Left lobe of liver (tissue), 2 donors: ENCODE results near the gene ATXN1. TPM values are rescaled to one million over a fixed set of nuclear protein-coding genes. Genes with fewer than 3 reads are reported as not detected.

Experiments used
- ATAC-seq: fragments of 200-7000 bp; cut with Tn5 transposase; one replicate; pipeline ENCODE4 v1.9.1; 2020; ENCODE audit warnings: mild to moderate bottlenecking, moderate library complexity
- DNase-seq: peaks from one replicate; pipeline ENCODE4 v3.0.0-alpha.2; 2020; ENCODE audit warnings: low spot score
- total RNA-seq: library from RNA; stranded (reverse); gene quantifications from one replicate; pipeline ENCODE4 v1.2.1, GENCODE V29; 2021
- donor health status: DM: no; HTN: no; CAD: no; lungs with moderate emphysema.
- donor health status: DM: no; HTN: yes; CAD: no.

ATXN1 gene
- total RNA-seq, 1 donor from 2014 or later: 29.5 TPM

GRCh38 chr6:16432075-16433032, 328.9 kb downstream of the ATXN1 start:
- ATAC-seq: peak; percentile 56
- DNase-seq: no peak

GRCh38 chr6:16431106-16431505, 330.2 kb downstream of the ATXN1 start:
- DNase-seq (no peak), ATAC-seq (no peak)

DNA sequence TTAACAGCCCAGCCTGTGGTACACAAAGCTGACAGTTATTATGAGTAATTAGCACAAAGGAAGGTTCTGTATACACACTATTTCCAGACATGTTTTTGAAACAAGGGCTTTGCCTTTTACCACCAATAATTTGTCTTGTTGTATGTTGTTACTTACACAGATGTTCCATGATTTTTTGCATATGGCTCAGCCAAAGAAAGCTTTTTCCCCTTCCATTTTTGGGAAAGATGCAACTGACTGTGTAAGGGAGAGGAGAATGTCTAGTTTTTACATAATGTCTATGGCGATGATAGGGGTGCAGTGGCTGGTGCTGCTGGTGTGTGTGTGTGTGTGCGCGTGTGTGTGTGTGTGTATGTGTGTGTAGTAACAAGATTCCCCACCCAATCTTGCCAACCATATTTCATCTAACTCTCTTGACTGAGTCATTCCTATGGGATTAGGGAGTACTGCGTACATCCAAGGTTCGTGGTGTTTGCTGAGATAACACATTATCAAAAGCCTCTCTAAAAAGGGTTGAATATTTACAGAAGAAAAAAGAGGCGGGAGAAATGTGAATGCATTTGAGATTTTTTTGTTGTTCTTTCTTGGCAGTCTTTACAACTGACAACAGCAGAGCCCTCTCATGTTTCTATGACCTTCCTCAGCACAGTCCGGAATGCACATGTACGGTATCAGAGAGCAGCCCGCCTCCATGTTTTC, 330.7 kb downstream of the ATXN1 start:
- no peak for ATAC-seq

DNA sequence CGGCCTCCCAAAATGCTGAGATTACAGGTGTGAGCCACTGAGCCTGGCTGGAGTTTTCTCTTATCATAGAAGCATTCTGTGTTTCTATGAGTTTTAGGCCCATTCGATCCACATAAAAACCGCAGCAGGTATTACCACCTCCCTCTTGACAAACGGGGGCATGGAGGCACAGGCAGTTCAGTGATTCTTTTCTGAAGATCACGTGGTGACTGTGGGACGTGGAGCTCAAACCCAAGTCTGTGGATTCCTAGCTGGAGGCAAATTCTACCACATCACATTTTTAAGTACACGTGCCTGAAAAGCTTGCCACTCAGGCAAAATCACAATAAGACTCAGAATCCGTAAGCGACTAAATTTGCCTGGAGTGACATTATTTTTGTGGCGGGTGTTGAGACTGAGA, 331.6 kb downstream of the ATXN1 start:
- no peak for DNase-seq
- no peak for ATAC-seq

More for the DNA sequence above, 330.7 kb downstream of the ATXN1 start:
- DNase-seq: no peak

GRCh38 chr6:16427124-16427523, 334.1 kb downstream of the ATXN1 start:
- no peak for ATAC-seq
- no peak for DNase-seq

DNA sequence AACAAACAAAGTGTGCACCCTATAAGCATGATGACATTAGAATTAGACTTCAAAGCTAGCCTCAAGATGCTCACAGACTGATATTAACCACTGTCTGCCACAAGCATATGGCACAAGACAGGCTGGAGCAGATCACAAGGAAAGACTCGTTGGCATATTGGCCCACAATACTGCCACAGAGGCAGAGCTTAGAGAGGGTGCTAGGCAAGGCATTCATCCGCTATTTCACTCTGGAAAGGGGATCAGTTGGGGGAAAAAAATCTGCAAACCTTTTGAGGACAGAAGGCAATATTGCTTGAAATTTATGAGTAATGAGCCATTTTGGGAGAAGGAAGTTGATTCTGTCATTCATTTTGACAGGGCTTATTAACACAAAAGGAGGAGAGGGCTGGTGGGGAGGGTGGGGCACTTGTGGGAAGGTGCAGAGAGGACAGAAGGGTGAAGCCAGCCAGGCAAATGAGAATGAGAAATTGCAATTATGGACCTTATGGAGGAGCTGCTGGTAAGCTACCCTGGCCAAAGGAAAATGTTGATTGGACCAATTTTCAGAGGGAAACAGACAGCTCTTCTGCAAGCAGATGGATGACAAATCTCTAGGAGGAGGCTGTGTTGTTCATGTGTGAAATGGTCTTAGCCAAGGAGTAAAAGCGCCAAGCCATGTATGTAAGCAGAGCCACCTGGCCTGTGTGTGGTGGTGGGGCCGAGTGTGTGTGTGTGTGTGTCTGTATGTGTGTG, 335.2 kb downstream of the ATXN1 start:
- ATAC-seq (no peak), DNase-seq (no peak)

DNA sequence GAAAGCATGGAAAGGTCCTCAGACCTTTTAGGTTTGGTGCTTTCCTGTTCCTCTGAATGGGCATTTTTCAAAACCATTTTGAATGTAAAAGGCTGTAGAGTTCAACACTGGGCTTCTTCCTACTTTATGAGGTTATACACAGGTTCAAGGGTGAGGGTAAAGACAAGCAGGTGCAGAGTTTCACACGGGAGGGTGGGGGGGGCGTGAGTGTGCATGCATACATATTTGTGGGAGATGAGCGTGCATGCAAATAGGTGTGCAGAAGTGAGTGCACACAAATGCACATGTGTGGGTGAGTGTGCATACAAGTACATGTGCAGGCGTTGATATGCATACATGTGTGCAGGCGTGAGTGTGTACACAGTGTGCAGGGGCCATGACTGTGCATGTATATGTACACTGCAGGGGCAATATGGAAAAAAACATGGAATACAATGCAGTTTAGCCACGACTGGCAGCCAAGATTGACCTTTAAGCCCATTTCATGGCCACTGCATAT, 339.7 kb downstream of the ATXN1 start:
- ATAC-seq (no peak), DNase-seq (no peak)

DNA sequence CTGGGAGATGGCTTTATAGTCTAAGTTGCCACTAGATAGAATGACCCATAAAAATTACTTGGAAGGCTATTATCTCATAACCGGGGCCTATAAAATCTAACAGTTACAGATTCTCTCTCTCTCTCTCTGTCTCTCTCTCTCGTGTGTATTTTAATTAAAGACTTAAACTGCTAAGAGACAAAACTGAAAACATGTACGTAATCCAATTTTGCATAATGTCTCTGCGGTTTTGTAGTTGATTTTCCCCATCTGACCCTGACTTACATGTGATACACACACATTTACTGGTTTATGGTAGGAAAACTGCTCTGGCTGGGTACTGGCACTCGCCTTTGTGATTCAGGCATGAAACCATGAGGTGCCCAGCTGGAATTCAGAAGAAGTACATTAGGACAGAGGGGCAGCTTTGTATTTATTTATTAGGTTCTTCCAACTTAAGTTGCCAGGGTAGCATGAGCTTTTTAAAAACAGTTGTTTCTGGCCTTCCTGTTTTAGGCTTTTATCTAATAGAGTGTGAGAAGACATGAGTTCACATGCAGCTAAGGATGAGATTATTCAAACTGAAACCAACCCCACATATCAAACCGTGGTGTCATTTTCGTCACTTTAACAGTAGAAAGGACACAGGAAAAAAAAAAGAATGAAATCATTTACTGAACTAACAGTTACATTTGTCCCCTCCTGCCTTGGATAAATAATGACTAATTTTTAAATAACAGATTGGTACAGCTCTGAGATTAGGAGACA, 340.4 kb downstream of the ATXN1 start:
- ATAC-seq: no peak
- DNase-seq: no peak

GRCh38 chr6:16420337-16420714, 340.9 kb downstream of the ATXN1 start:
- DNase-seq (no peak), ATAC-seq (no peak)

DNA sequence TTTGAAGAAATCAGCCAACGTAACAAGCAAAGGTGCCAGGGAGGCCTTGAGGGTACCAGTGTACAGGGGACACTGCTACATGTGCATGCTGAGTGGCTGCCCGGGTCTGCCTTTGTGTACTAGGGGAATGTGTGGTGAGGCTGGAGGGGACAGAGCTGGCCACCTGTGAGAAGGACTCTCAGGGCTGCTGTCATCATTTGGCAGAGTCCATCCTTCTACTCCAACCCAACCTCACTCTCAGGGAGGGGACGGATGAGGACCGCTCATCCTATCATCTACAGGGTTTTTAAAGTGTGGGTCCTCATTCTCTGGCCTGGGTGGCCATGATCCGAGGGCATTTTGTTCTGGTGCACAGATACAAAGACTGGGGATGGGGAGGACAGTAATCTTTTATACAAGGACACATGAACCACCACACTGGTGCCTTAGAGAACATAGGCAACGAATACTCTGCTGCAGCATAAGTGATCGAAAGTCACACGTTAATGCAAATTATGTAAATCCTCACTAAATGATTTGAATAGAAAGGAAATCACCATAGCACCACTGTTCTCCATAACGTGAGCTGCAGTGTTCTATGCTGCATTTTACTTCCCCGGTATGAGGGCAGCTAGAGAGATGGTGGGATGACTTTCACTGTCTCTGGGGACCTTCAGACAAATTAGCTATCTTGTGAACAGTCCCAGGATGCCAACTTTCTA, 341.5 kb downstream of the ATXN1 start:
- DNase-seq (no peak), ATAC-seq (no peak)

- ATAC-seq (no peak), DNase-seq (no peak)
These were observed 343.1 kb downstream of the ATXN1 start for GRCh38 chr6:16418151-16418550.

- no peak for DNase-seq
- ATAC-seq: no peak
These were observed 345.6 kb downstream of the ATXN1 start for GRCh38 chr6:16415677-16416076.

- DNase-seq (no peak), ATAC-seq (no peak)
These were observed 347.1 kb downstream of the ATXN1 start for GRCh38 chr6:16414205-16414604.

DNA sequence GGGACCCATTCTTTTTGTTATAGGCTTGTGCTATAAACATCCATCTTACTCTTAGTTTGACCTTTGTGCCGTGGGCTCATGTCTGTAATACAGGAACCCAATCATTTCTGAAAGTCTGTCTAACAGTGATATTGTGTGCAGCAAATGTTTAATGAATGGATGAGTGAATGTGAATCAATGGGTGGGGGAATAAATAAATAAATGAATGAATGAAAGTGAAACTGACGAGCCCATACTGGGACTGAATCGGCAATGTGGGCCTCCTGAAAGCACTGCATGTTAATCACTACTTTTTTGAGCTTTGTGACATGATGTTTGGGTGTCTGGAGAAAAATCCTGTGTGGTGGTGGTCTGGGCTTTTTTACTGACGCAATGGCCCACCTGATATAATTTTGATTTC, 347.9 kb downstream of the ATXN1 start:
- DNase-seq: no peak
- no peak for ATAC-seq

GRCh38 chr6:16412982-16413381, 348.3 kb downstream of the ATXN1 start:
- DNase-seq: no peak
- no peak for ATAC-seq

GRCh38 chr6:16412171-16412570, 349.1 kb downstream of the ATXN1 start:
- ATAC-seq: no peak
- DNase-seq: no peak

- ATAC-seq: peak; percentile 83
- peak; percentile 52 for DNase-seq
These were observed 351.5 kb downstream of the ATXN1 start for GRCh38 chr6:16409531-16410441.

DNA sequence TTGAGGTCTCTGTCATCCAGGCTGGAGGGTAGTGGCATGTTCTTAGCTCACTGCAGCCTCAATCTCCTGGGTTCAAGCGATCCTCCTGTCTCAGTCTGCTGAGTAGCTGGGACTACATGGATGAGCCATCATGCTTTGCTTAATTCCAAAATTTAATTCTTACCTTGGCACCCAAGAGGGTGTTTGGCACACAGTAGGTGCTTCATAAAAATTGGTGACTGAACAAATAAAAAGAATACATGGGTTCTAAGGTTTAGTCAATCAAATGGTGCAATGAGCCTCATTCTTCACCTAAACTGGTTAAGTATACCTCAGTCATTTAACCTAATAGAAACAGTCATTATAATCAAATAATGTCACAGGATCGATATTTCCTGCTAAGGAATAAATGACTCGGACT, 352.5 kb downstream of the ATXN1 start:
- ATAC-seq: no peak
- no peak for DNase-seq

- ATAC-seq: no peak
- no peak for DNase-seq
These were observed 354.3 kb downstream of the ATXN1 start for GRCh38 chr6:16406966-16407365.
